HEK293 (cell line): ENCODE data around the gene EYS.

ENCODE experiments used
- TCF7L2 ChIP-seq: IDR thresholded peaks from 2 replicates; pipeline ENCODE4 v1.6.1; 2011; ENCODE audit warnings: low read depth, mild to moderate bottlenecking, inconsistent platforms, low read length, moderate library complexity, borderline replicate concordance
- ZNF138 ChIP-seq: fragments of 450-650 bp; formaldehyde crosslinking; IDR thresholded peaks from 2 replicates; pipeline ENCODE4 v1.5.1; 2016; ENCODE audit warnings: missing biosample characterization, missing genetic modification characterization, borderline replicate concordance
- ZNF324 ChIP-seq: fragments of 450-650 bp; formaldehyde crosslinking; IDR thresholded peaks from 2 replicates; pipeline ENCODE4 v1.5.1; 2016; ENCODE audit warnings: missing biosample characterization, missing genetic modification characterization
- ZNF843 ChIP-seq: fragments of 450-650 bp; formaldehyde crosslinking; IDR thresholded peaks from 2 replicates; pipeline ENCODE4 v1.5.1; 2016; ENCODE audit warnings: missing biosample characterization, missing genetic modification characterization
- TF ChIP-seq, protein P1 (sequence below): fragments of 450-650 bp; formaldehyde crosslinking; IDR thresholded peaks from 2 replicates; pipeline ENCODE4 v1.5.1; 2016; ENCODE audit warnings: missing biosample characterization, missing genetic modification characterization

DNA sequence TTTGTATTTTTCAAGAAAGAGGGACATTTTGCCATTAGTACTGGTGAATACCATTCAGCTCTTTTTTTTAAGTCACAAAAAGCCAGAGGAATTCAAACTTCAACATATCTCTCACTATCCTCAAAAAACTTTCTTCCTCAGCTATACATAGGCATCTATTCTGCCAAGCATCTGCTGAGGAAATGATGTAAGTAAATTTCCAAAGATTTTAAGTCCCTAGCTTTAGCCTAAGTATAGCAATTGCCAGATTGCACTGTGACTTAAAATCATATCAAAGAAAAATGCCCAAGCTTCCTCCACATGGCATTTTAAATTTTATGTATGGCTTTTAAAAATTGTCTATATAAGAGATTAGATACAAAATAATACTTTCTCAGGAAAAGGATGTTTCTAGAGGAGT is 237.4 kb downstream of the EYS start:
- TF ChIP-seq ZNF324 (tag by site-specific recombination) (no peak), TCF7L2 (no peak), ZNF843 (tag by site-specific recombination) (no peak), ZNF138 (tag by site-specific recombination) (no peak)
- TF ChIP-seq, protein P1, sequence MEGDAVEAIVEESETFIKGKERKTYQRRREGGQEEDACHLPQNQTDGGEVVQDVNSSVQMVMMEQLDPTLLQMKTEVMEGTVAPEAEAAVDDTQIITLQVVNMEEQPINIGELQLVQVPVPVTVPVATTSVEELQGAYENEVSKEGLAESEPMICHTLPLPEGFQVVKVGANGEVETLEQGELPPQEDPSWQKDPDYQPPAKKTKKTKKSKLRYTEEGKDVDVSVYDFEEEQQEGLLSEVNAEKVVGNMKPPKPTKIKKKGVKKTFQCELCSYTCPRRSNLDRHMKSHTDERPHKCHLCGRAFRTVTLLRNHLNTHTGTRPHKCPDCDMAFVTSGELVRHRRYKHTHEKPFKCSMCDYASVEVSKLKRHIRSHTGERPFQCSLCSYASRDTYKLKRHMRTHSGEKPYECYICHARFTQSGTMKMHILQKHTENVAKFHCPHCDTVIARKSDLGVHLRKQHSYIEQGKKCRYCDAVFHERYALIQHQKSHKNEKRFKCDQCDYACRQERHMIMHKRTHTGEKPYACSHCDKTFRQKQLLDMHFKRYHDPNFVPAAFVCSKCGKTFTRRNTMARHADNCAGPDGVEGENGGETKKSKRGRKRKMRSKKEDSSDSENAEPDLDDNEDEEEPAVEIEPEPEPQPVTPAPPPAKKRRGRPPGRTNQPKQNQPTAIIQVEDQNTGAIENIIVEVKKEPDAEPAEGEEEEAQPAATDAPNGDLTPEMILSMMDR (tag by site-specific recombination): no peak
